Head of caudate nucleus (tissue), 42 donors: ENCODE measurements around the gene TMUB1.
"Not testable (repeated sequence)": the region's sequence is repeated elsewhere in the genome, so short reads cannot be mapped to it uniquely, and the experiment has no call there.

Experiments used
- DNase-seq, 42 donors: peaks; one replicate each; pipeline versions ENCODE4 v3.0.0 to v3.0.0-alpha.2; 2020 to 2021; ENCODE audit warnings: mixed read lengths in 7 of 42
- intact Hi-C: fragments of 100-400 bp; cut with DNase I; formaldehyde crosslinking; loops from one replicate; pipeline ENCODE4 v1.15.0; 2022

The TMUB1 gene

GRCh38 chr7:151047976-151048815, 35.1 kb downstream of the TMUB1 start, which contains the start of gene ASIC3:
Gene ASIC3 (plus strand): TSS chr7:151048531. CDS start chr7:151048886, 355 bp downstream.
- intact Hi-C loops: no loop called here

GRCh38 chr7:151046603-151047573, 36.4 kb downstream of the TMUB1 start:
- peak in 5 of 42 donors; percentile 18 to 60 (median 35) for DNase-seq
- intact Hi-C loops: no loop called here

More at GRCh38 chr7:151047976-151048815, 35.1 kb downstream of the TMUB1 start, which contains the start of gene ASIC3:
- DNase-seq: no peak

GRCh38 chr7:151045967-151046366, 37.3 kb downstream of the TMUB1 start:
- intact Hi-C loops: no loop called here
- peak in 30 of 42 donors; percentile 26 to 85 (median 50) for DNase-seq

GRCh38 chr7:151045262-151045661, 38.0 kb downstream of the TMUB1 start:
- no peak for DNase-seq
- intact Hi-C loops: no loop called here

GRCh38 chr7:151043959-151044358, 39.3 kb downstream of the TMUB1 start:
- intact Hi-C loops: no loop called here
- DNase-seq: no peak

- intact Hi-C loops, DNase-seq: not testable (repeated sequence)
These were observed 39.8 kb downstream of the TMUB1 start for GRCh38 chr7:151043449-151043848.

- DNase-seq: no peak
- intact Hi-C loops: no loop called here
These were observed 42.5 kb downstream of the TMUB1 start for GRCh38 chr7:151040616-151041375.

GRCh38 chr7:151039850-151040548, 43.3 kb downstream of the TMUB1 start:
- DNase-seq: no peak
- intact Hi-C loops: no loop called here

- intact Hi-C loops: no loop called here
- DNase-seq: peak in 2 of 42 donors; percentile 47 to 56
These were observed 44.1 kb downstream of the TMUB1 start for GRCh38 chr7:151038951-151039849.

GRCh38 chr7:151035902-151036301, 47.4 kb downstream of the TMUB1 start:
- no peak for DNase-seq
- intact Hi-C loops: no loop called here

- intact Hi-C loops: no loop called here
- DNase-seq: peak in 41 of 42 donors; percentile 34 to 91 (median 71)
These were observed 48.1 kb downstream of the TMUB1 start for GRCh38 chr7:151035026-151035717.

GRCh38 chr7:151034312-151035025, 48.8 kb downstream of the TMUB1 start:
- DNase-seq: no peak

GRCh38 chr7:151033864-151034249, 49.4 kb downstream of the TMUB1 start:
- intact Hi-C loops: no loop called here

More at GRCh38 chr7:151034312-151035025, 48.8 kb downstream of the TMUB1 start:
- intact Hi-C loops: no loop called here

GRCh38 chr7:151032936-151033863, 50.1 kb downstream of the TMUB1 start:
- no peak for DNase-seq
- intact Hi-C loops: no loop called here

More at GRCh38 chr7:151033864-151034249, 49.4 kb downstream of the TMUB1 start:
- DNase-seq: no peak
